ENCODE results near the gene MAN1A2.

GRCh38 chr1:117342397-117342796, 24.9 kb upstream of the MAN1A2 start:
- no peak for TF ChIP-seq SIN3A (IDR thresholded peaks at IDR 0.05; ENCODE audit: borderline replicate concordance, insufficient read depth, low read depth, low read length)
- TF ChIP-seq POLR2AphosphoS5 (IDR thresholded peaks at IDR 0.05; ENCODE audit: low read depth, low read length): no peak

All from Panc1 (cell line).